GM18861 (cell line): ENCODE results near the gene HRC.
"Not testable (repeated sequence)": the region's sequence is repeated elsewhere in the genome, so short reads cannot be mapped to it uniquely, and the experiment has no call there.

Source experiments
- ATAC-seq: cut with Tn5 transposase; IDR thresholded peaks from one replicate; pipeline ENCODE4 v1.9.1; 2021; ENCODE audit not compliant: unreplicated experiment

The HRC gene

DNA sequence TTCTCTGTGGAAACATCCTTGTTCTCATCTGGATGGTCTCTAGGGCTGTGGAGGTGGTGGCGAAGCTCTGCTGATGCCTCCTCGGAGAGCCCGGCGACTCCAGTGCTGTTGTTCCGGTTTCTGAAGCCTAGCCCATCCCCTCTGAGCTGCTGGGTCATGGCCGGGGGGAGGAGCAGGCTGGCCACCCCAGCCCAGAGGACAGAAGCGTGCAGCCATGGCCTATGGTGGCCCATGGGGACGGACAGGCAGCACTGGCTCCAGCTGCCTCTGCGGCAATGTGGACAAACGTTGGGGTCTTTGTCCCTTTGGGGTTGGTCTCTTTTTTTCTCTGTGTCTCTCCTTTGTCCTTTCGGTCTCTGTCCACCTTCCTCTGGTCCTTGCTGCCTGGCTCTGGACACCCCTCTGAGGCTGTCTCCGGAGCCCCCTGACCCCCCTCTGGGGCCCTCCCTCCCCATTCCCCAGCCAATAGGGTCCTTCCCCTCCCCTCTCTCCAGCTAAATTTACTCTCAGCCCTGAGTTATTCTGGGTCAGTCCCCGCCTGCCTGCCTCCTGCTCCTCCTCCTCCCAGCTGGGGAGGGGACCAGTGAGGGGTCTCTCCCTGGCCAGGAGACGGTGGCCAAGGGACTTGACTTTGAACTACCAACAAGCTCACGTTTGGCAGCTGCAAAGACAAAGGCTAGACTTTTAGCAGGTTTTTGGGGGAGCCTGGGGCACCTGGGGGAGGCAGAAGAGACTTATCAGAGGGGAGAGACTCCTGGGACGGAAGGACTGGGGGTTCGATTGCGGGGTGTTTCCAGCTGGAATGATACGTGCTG, at the start of gene HRC:
TSS of gene HRC (minus strand) at position 392 of the 815 bp plus-strand sequence. CDS start at position 233, 159 bp downstream.
- ATAC-seq = no peak

DNA sequence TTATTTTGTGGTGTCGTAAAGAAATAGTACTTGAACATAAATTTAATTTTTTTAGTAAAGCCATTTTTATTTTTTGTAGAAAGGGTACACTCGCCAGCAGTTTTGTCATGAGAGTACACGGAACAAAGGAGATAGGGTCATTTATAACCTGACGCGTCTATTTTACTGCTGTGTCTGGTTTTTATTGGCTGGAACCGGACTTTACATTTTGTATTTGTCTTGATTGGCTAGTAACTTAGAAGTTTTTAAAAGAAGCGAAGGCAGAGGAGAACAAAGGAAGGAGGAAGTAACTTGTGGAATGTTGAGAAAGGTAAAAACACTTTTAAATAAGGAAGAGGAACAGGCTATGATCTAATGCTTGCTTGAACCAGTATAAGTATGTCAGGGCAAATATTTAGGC, 45.8 kb upstream of the HRC start:
- no peak for ATAC-seq

DNA sequence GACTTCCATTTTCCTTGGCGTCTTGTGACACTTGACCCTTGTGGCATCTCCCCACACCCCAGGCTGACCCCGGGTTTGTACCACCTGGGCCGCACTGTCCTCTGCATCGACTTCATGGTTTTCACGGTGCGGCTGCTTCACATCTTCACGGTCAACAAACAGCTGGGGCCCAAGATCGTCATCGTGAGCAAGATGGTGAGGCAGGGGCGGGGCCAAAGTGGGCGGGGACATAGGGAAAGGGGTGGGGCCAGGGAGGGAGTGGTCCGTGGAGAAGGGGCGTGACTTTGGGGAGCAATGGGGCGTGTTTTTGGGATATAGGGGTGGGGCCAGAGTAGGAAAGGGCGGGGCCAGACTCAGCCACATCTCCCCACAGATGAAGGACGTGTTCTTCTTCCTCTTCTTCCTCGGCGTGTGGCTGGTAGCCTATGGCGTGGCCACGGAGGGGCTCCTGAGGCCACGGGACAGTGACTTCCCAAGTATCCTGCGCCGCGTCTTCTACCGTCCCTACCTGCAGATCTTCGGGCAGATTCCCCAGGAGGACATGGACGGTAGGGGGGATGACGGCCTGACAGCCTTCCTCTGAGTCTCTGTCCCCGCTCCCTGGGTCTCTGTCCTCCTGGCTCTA, 45.2 kb upstream of the HRC start:
- ATAC-seq = no peak

- no peak for ATAC-seq
These were observed 41.5 kb upstream of the HRC start for GRCh38 chr19:49196527-49197240.

GRCh38 chr19:49194408-49194807, 39.2 kb upstream of the HRC start:
- no peak for ATAC-seq

DNA sequence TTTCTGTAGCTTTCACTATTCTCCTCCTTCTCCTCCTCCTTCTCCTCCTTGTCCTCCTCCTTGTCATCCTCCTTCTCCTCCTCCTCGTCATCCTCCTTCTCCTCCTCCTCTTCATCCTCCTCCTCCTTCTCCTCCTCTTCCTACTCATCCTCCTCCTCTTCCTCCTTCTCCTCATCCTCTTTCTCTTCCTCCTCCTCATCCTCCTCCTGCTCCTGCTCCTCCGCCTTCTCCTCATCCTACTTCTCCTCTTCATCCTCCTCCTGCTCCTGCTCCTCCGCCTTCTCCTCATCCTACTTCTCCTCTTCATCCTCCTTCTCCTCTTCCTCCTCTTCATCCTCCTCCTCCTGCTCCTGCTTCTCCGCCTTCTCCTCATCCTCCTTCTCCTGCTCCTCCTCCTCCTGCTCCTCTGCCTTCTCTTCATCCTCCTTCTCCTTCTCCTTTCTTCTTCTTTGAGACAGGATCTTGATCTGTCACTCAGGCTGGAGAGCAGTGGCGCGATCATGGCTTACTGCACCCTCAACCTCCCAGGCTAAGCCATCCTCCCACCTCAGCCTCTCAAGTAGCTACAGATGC, 38.7 kb upstream of the HRC start:
- no peak for ATAC-seq

DNA sequence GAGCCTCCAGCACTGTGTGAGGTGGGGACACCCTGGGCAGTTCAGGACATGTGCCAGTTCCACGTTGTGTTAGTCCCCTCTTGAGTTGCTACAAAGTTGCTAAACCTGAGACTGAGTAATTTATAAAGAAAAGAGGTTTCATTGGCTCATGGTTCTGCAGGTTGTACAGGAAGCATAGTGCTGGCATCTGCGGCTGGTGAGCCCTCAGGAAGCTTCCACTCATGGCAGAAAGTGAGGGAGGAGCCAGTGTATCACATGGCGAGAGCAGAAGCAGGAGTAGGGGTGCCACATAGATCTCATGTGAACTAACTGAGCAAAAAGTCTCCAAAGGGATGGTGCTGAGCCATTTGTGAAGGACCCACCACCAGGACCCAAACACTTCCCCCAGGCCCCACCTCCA, 35.6 kb upstream of the HRC start:
- no peak for ATAC-seq

DNA sequence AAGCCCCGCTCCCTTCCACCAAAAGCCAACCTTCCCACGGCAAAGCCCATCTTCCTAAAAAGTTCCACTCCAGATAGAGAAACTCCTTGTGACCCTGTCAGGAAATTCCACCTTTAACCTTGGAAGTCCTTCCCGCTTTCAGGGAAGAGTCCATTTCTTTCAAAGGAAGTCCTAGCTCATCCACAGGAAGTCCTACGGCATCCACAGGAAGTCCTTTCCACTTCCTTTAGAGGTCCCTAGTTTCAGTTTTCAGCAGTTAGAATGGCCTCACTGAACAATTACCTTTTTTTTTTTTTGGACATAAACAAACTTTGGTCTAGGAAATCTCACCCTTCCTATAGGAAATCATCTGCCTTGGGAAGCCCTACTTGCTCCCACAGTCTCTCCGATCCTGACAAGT, 34.1 kb upstream of the HRC start:
- ATAC-seq = no peak

DNA sequence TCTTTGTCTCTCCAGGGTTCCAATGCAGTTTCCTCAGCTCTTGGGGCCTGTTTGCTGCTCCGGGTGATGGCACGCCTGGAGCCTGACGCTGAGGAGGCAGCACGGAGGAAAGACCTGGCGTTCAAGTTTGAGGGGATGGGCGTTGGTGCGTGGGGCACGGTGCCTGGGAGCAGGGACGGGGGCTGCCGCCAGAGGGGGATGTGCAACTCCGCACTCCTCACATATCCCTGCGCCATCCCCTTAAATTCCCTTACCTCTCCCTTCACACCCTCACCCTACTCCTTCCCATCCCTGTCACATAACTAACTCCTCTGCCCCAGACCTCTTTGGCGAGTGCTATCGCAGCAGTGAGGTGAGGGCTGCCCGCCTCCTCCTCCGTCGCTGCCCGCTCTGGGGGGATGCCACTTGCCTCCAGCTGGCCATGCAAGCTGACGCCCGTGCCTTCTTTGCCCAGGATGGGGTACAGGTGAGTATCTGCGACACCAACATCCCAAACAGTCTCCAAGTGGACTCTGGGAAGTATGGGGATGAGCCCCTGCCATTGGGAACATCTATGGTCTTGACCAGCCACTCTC, 33.5 kb upstream of the HRC start:
- no peak for ATAC-seq

DNA sequence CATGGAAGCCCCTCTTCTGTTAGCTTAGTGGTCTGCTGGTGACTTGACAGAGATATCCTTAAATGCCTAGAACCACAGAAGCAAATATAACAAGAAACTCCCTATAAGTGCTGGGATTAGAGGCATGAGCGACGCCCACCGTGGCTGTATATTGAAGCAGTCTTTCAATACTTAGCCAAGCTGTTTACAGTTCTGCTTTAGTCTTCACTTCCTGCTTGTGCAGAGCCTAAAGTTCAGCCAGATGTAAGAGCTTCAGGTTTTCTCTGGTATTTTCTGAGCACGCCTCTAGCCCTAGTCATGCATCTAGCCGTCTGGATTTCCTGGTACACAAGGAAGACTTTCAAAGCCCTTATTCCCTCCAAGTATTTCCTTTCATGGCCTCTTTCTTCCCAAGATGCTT, 30.9 kb upstream of the HRC start:
- ATAC-seq = no peak

GRCh38 chr19:49182848-49183375, 27.7 kb upstream of the HRC start:
- no peak for ATAC-seq

DNA sequence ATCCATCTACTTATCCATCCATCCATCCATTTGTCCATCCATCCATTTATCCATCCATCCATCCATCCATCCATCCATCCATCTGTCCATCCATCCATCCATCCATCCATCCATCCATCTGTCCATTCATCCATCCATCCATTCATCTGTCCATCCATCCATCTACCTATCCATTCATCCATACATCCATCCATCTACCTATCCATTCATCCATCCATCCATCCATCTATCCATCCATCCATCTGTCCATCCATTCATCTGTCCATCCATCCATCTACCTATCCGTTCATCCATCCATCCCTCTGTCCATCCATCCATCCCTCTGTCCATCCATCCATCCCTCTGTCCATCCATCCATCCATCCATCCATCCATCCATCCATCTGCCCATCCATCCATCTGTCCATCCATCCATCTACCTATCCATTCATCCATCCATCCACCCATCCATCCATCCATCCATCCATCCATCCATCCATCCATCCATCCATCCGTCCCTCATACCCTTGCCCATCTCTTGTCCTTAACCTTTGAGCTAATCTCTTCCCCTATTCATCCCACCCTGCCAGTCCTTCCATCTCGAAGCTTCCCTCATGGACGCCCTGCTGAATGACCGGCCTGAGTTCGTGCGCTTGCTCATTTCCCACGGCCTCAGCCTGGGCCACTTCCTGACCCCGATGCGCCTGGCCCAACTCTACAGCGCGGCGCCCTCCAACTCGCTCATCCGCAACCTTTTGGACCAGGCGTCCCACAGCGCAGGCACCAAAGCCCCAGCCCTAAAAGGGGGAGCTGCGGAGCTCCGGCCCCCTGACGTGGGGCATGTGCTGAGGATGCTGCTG, 27.0 kb upstream of the HRC start:
- not testable (repeated sequence) for ATAC-seq

- ATAC-seq = no peak
These were observed 25.5 kb upstream of the HRC start for GRCh38 chr19:49180659-49181058.

GRCh38 chr19:49173198-49173597, 18.0 kb upstream of the HRC start:
- no peak for ATAC-seq

DNA sequence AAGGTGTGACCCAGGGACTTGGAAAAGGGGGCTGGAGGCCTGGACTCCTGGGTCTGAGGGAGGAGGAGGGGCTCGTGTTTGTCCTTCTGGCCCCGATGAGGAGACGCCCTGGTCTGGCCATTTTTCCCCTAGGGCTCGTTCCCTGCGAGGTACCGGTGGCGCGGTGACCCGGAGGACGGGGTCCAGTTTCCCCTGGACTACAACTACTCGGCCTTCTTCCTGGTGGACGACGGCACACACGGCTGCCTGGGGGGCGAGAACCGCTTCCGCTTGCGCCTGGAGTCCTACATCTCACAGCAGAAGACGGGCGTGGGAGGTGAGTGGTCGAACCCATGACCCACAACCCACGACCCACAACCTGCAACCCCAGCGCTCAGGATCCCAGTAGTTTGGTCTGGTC, 13.2 kb upstream of the HRC start:
- ATAC-seq = no peak

DNA sequence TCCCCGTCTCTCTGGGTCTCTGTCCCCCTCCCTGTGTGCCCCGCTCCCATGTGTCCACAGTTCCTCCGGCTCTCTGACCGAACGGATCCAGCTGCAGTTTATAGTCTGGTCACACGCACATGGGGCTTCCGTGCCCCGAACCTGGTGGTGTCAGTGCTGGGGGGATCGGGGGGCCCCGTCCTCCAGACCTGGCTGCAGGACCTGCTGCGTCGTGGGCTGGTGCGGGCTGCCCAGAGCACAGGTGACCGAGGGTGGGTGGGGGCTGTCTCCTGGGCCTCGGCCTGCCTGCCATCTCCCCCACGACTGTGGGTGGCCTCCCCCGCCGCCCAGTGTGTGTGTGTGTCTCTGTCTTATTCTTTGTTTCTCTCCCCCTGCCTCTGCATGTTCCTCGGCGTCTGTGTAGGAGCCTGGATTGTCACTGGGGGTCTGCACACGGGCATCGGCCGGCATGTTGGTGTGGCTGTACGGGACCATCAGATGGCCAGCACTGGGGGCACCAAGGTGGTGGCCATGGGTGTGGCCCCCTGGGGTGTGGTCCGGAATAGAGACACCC, 12.7 kb upstream of the HRC start:
- no peak for ATAC-seq

- ATAC-seq = no peak
These were observed 10.7 kb upstream of the HRC start for GRCh38 chr19:49165865-49166301.

- no peak for ATAC-seq
These were observed 10.0 kb upstream of the HRC start for GRCh38 chr19:49165111-49165750.

- no peak for ATAC-seq
These were observed 6.8 kb upstream of the HRC start for GRCh38 chr19:49161987-49162386.
